Neural cell (in vitro differentiated cells): ENCODE results near the gene TLE1. TPM values are rescaled to one million over a fixed set of nuclear protein-coding genes. Genes with fewer than 3 reads are reported as not detected.

Experiments used
- H2AFZ ChIP-seq: fragments of 200-600, 300-800 bp; sonication (generic), shearing (Covaris generic); 2 replicates; pipeline ENCODE4 v1.6.0; 2014; ENCODE audit warnings: low read depth, mild to moderate bottlenecking, antibody characterized with exemption, low read length, moderate library complexity
- H3F3A ChIP-seq: fragments of 200-600 bp; shearing (Covaris generic); 2 replicates; pipeline ENCODE4 v1.6.1; 2016; ENCODE audit warnings: mild to moderate bottlenecking, moderate library complexity, mixed read lengths, antibody characterized with exemption, low read length; ENCODE audit not compliant: insufficient read depth, poor library complexity, severe bottlenecking
- H3K27ac ChIP-seq: fragments of 200-600, 300-800 bp; sonication (generic), shearing (Covaris generic); 2 replicates; pipeline ENCODE4 v1.5.1; 2014; ENCODE audit warnings: mild to moderate bottlenecking, low read length, moderate library complexity
- H3K27me3 ChIP-seq: fragments of 300-800, 200-600 bp; sonication (generic), shearing (Covaris generic); 2 replicates; pipeline ENCODE4 v1.6.0; 2014; ENCODE audit warnings: mild to moderate bottlenecking, low read depth, low read length, moderate library complexity; ENCODE audit not compliant: insufficient read depth
- H3K36me3 ChIP-seq: fragments of 300-800, 200-600 bp; sonication (generic), shearing (Covaris generic); 2 replicates; pipeline ENCODE4 v1.5.1; 2014; ENCODE audit warnings: mild to moderate bottlenecking, antibody characterized with exemption, low read length, moderate library complexity; ENCODE audit not compliant: insufficient read depth
- H3K4me2 ChIP-seq: fragments of 300-800, 200-600 bp; sonication (generic), shearing (Covaris generic); 2 replicates; pipeline ENCODE4 v1.6.0; 2014; ENCODE audit warnings: mild to moderate bottlenecking, low read length
- H3K4me3 ChIP-seq: fragments of 300-800, 200-600 bp; sonication (generic), shearing (Covaris generic); 2 replicates; pipeline ENCODE4 v1.5.1; 2014; ENCODE audit warnings: mild to moderate bottlenecking, low read length, moderate library complexity
- H3K79me2 ChIP-seq: fragments of 200-600 bp; shearing (Covaris generic); replicated peaks from 2 replicates; pipeline ENCODE4 v1.6.0; 2014; ENCODE audit warnings: mild to moderate bottlenecking, low read length, moderate library complexity; ENCODE audit not compliant: insufficient read depth
- H3K9ac ChIP-seq: fragments of 300-800, 200-600 bp; sonication (generic), shearing (Covaris generic); 2 replicates; pipeline ENCODE4 v1.6.1; 2016; ENCODE audit warnings: mild to moderate bottlenecking, low read length, mixed read lengths
- H3K9me2 ChIP-seq: fragments of 200-600 bp; shearing (Covaris generic); 2 replicates; pipeline ENCODE4 v1.6.1; 2016; ENCODE audit warnings: mild to moderate bottlenecking, low read length, mixed read lengths; ENCODE audit not compliant: insufficient read depth
- H3K9me3 ChIP-seq: fragments of 200-600, 300-800 bp; sonication (generic), shearing (Covaris generic); 2 replicates; pipeline ENCODE4 v1.6.1; 2016; ENCODE audit warnings: mild to moderate bottlenecking, mixed run types, low read length, moderate library complexity, mixed read lengths
- H4K20me1 ChIP-seq: fragments of 200-600 bp; shearing (Covaris generic); 2 replicates; pipeline ENCODE4 v1.6.1; 2016; ENCODE audit warnings: mild to moderate bottlenecking, mixed run types; ENCODE audit not compliant: insufficient read depth
- EP300 ChIP-seq: fragments of 450-650 bp; conservative IDR thresholded peaks from 2 replicates; pipeline ENCODE4 v1.6.1; 2014; ENCODE audit warnings: antibody characterized with exemption, mild to moderate bottlenecking, moderate library complexity; ENCODE audit not compliant: poor library complexity, severe bottlenecking
- EZH2 ChIP-seq: fragments of 200-600, 300-800 bp; shearing (Covaris generic), sonication (generic); IDR thresholded peaks from 2 replicates; pipeline ENCODE4 v1.6.1; 2014; ENCODE audit warnings: antibody characterized with exemption, low read length, borderline replicate concordance, mild to moderate bottlenecking; ENCODE audit not compliant: insufficient read depth, poor library complexity, severe bottlenecking
- MXI1 ChIP-seq: fragments of 450-650 bp; conservative IDR thresholded peaks from 2 replicates; pipeline ENCODE4 v1.6.1; 2014; ENCODE audit warnings: antibody characterized with exemption, mild to moderate bottlenecking; ENCODE audit not compliant: poor library complexity, severe bottlenecking
- POLR2AphosphoS5 ChIP-seq: IDR thresholded peaks from 2 replicates; pipeline ENCODE4 v1.6.1; 2012
- RAD21 ChIP-seq: fragments of 450-650 bp; conservative IDR thresholded peaks from 2 replicates; pipeline ENCODE4 v1.6.1; 2014; ENCODE audit warnings: antibody characterized with exemption, mild to moderate bottlenecking, moderate library complexity
- REST ChIP-seq: IDR thresholded peaks from 2 replicates; pipeline ENCODE4 v1.6.1; 2012; ENCODE audit warnings: borderline replicate concordance
- SMC3 ChIP-seq: fragments of 450-650 bp; conservative IDR thresholded peaks from 2 replicates; pipeline ENCODE4 v1.6.1; 2014; ENCODE audit warnings: antibody characterized with exemption, mild to moderate bottlenecking, moderate library complexity; ENCODE audit not compliant: poor library complexity
- TAF1 ChIP-seq: IDR thresholded peaks from 2 replicates; pipeline ENCODE4 v1.6.1; 2012; ENCODE audit warnings: low read depth
- polyA plus RNA-seq: library from polyadenylated mRNA; depleted of rRNA; stranded (reverse); fragments of >200 nt; gene quantifications from 2 replicates; pipeline ENCODE4 v1.2.3, GENCODE V29; 2014
- TF ChIP-seq, protein P1 (sequence below): fragments of 450-650 bp; IDR thresholded peaks from 2 replicates; pipeline ENCODE4 v1.5.1; 2014; ENCODE audit warnings: antibody characterized with exemption, mild to moderate bottlenecking, moderate library complexity; ENCODE audit not compliant: poor library complexity, severe bottlenecking

The TLE1 gene
- polyA plus RNA-seq, 1 donor from 2014 or later, result 93.6 TPM

DNA sequence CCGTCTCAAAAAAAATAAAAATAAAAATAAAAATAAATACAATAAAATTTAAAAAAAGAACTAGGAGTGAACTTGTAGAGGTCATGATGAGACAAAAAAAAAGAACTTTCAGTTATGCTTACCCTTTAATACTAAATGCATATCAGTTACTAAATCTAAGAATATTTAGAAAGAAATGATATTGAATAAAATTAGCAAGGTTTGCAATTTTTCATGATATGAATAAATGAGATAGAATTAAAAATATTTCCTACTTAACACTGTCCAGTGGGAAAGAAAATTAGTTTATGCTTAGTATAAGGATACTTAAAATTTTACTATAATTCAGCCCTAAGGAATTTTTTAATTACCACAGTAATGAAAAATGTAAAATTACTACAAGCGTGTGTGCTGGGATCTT is 132.4 kb downstream of the TLE1 start:
- Histone ChIP-seq H3K27ac (no peak overlapping the region), H3F3A (peaks cover 2% of the 10 kb centered on the region), H3K9me2 (no peaks in the 10 kb centered on the region), H4K20me1 (no peaks in the 10 kb centered on the region), H3K79me2 (no peaks in the 10 kb centered on the region), H3K4me3 (no peak overlapping the region), H3K4me2 (no peak overlapping the region), H2AFZ (no peak overlapping the region), H3K36me3 (no peaks in the 10 kb centered on the region), H3K9me3 (no peaks in the 10 kb centered on the region), H3K9ac (no peak overlapping the region), H3K27me3 (no peaks in the 10 kb centered on the region)
- TF ChIP-seq EP300 (no peak), REST (no peak), MXI1 (no peak), TAF1 (no peak), EZH2 (no peak), SMC3 (no peak), POLR2AphosphoS5 (no peak), RAD21 (no peak)
- TF ChIP-seq, protein P1, sequence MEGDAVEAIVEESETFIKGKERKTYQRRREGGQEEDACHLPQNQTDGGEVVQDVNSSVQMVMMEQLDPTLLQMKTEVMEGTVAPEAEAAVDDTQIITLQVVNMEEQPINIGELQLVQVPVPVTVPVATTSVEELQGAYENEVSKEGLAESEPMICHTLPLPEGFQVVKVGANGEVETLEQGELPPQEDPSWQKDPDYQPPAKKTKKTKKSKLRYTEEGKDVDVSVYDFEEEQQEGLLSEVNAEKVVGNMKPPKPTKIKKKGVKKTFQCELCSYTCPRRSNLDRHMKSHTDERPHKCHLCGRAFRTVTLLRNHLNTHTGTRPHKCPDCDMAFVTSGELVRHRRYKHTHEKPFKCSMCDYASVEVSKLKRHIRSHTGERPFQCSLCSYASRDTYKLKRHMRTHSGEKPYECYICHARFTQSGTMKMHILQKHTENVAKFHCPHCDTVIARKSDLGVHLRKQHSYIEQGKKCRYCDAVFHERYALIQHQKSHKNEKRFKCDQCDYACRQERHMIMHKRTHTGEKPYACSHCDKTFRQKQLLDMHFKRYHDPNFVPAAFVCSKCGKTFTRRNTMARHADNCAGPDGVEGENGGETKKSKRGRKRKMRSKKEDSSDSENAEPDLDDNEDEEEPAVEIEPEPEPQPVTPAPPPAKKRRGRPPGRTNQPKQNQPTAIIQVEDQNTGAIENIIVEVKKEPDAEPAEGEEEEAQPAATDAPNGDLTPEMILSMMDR, result no peak

DNA sequence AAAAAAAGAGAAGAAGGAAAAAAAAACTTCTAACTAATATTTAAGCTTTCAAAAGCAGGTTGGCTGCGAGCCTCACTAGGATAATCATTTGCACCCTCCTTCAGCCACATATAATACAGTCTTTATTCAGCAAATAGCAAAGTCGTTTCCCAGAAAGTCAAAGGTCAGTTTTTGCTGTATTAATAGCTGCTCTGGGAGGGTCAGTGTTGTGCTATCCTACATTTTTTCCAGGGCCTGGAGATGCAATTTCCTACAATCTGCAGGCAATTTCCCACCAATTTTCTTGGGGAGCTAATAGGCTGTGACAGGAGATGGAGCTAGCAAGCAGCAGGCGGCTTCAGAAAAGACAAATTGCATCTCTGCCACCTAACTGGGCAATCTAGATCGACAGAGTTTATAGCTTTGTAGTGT is 136.8 kb downstream of the TLE1 start:
- Histone ChIP-seq H3K36me3 (no peaks in the 10 kb centered on the region), H3K79me2 (no peaks in the 10 kb centered on the region), H3K4me3 (no peak overlapping the region), H3F3A (peaks cover 8% of the 10 kb centered on the region), H3K27me3 (no peaks in the 10 kb centered on the region), H2AFZ (no peak overlapping the region), H3K9ac (no peak overlapping the region), H3K27ac (peak overlapping the region; percentile 17), H3K4me2 (no peak overlapping the region), H3K9me3 (no peaks in the 10 kb centered on the region), H4K20me1 (no peaks in the 10 kb centered on the region), H3K9me2 (no peaks in the 10 kb centered on the region)
- peak; percentile 67 for TF ChIP-seq SMC3
- TF ChIP-seq RAD21, result peak; percentile 64
- no peak for TF ChIP-seq MXI1
- peak; percentile 99 for TF ChIP-seq REST
- TF ChIP-seq EZH2, result no peak
- TF ChIP-seq, protein P1, result peak; percentile 55
- TF ChIP-seq EP300, result peak; percentile 72
- TF ChIP-seq TAF1, result no peak
- peak; percentile 96 for TF ChIP-seq POLR2AphosphoS5
